Effector CD8-positive, alpha-beta T cell (primary cell): ENCODE results near the gene CELF1.

Experiments
- DNase-seq: peaks from one replicate; lab custom pipeline; 2025; lab: John Stamatoyannopoulos, UW
- total RNA-seq, 4 experiments: gene quantifications; one replicate each; lab custom pipeline; 2026; lab: John Stamatoyannopoulos, UW

Gene CELF1
- total RNA-seq: 170 to 246 (median 227) reads per million in 4 experiments

DNA sequence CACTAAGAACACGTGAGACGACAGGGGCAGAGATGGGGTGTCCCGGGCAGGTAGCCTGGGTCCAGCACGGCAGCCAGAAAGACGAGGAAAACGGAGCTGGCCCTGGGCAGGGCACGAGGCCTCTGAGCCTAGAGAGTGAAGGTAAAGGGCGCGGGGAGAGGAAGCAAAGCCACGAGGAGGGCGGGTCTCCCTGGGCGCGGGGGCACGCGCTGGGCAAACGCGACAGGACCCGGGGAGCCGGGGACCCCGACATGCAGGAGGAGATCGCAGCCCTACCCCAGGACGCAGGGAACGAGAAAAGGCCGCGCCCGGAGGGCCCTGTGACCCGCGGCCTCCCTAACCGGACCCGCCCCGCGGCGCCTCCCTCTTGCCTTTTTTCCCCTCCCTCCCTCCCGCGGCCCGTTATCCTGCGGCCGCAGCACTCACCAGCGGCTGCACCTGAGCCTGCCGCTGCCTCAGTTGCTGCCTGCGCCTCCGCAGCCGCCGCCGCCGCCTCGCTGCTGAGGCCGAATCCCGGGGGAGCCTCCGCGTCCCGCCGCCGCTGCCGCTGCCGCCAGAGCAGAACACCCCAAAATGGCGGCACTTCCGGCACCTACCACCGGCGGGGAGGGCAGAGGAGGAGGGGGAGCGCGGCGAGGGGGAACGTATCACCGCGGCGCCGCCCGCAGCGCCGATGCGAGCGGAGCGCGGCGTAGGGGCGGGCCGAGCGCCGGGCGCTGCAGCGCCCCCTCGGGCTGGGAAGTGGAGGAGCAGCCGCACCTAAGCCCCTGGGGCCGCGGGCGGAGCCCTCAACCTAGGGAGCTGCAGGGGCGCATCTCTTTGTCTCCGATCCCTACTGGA lies at the start of gene CELF1:
CELF1 (minus strand) TSS at position 567 of the 840 bp plus-strand sequence. CDS start 53,609 bp downstream, outside the sequence.
- DNase-seq: peak; percentile 83

DNA sequence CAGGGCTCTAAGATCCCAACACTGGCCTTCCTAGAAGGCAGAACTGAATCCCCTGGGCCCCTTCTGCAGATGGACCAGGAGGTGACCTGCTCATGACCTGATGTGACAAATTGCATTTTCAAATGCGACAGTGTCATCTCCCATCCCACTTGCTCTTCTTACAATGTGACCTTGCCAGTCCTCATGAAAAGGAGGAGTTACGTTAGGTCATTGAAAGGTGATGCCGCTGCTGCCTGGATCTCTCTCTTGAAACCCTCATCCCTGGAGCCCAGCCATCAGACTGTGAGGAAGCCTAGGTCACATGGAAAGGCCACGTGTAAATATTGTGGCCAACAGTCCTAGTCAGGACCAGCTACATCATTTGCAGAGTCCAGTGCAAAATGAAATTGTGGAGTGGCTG lies 47.0 kb upstream of the CELF1 start:
- no peak for DNase-seq

DNA sequence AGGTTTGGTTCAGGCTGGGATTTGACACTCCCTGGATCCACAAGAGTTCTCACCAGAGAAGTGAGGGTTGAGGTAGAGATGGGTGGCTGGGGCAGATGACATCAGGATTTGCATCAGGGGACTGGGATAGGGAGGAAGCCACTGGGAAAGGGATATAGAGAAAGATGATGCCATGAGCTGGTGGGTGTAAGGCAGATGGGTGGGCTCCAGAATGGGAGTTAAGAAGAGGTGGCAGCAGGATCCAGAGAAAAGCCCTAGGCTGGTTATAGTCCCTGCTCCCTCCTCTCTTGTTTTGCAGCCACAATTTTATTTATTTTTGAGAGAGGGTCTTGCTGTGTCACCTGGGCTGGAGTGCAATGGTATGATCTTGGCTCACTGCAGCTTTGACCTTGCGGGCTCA lies 43.0 kb upstream of the CELF1 start:
- DNase-seq: no peak

DNA sequence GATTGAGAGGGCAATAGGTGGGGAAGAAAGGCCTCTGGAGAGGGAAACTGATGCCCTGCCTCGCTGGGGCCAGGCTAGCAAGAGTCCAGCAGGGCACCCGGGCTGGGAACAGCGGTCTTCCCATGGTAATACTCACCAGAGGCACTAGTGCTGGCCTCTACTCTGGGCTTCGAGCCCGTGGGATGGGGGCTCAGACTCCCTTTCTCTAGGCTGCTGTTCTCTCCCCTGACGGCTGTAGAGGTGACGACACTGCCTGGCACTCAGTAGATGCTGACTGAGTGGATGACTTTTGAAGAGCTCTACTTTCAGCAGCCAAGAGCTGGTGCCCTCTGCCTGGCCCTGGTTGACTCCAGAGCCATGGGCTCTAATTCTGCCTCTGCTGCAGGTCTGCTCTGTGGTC lies 42.1 kb upstream of the CELF1 start:
- no peak for DNase-seq

DNA sequence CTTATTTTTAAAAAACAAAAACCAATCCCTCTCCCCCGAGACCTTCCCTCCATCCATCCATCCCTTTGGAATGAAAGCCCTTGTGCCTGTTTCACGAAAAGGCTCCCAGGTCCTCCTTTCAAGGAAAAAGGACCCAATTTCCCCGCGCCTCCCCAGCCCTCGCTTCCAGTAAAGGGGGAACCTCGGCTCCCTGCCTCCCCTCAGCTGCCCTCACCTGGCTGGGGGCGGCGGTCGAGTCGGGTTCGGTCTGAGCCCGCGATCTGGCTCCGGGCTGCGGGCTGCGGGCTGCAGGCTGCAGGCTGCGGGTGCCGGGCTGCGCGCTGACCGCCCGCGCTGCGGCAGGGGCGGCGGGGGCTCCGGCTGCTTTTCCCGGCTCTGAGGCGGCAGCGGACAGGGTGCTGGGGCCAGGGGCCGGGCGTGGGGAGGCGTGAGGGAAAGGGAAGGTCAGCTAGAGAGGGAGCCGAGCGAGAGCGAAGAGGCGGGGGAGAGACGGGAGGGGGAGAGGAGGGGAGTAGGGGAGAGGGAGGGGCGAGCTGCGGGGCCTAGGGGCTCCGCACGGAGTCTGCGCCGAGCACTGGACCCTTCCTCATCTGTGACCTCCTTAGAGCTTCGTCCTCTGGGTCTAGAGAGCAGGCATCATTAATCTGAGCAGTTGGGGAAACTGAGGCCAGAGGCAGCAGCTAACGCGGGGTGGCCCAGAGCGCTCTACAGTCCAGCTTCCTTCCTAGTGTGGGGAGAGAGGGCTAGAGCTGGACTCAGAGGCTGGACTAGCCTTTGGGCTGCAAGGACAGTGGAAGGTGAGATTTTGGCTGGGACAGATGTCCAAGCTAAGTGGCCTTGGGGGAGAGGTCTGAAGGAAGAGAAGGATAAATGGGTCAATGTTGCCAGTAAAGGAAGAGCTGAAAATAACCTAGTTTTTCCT lies 41.3 kb upstream of the CELF1 start, which contains the start of gene C1QTNF4:
C1QTNF4 (minus strand) TSS at position 478 of the 922 bp plus-strand sequence. CDS start 3,601 bp downstream, outside the sequence.
- no peak for DNase-seq

DNA sequence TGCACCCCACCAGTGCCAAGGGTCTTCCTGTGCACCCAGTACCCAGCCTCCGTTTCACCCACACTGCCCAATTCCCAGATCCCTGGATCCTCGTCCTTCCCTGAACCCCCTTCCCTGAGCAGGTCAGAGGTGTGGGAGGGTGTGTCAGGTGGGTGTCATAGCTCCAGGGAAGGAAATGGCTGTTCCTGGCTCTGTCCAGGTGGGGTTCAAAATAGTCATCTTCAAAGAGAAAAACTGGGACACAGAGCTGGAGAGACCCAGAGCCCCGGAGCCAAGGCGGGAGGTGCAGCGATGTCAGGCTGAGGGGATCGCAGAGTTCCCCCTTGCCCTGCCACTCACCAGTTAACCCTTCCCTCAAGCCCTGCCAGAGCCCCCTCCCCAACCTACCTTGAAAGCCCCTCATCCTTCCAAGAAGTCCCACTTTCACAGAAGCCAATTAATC lies 40.6 kb upstream of the CELF1 start:
- no peak for DNase-seq

DNA sequence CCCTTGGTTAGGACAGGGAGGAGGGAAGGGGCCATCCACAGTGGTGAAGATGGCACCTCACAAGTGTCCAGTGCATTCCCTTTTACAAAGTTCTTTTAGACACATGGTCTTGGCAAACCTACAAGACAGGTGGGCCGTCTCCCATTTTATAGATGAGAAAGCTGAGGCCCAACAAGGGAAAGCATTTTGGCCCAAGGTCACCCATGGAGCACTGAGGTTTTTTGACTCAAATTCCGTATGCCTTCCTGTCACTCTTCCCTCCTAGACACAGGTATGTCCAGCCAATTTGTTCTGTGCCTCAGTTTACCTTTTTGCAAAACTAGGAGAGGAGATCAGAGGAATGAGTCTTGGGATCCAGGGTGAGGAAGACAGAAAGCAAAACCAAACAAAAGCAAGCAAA lies 40.0 kb upstream of the CELF1 start:
- no peak for DNase-seq

DNA sequence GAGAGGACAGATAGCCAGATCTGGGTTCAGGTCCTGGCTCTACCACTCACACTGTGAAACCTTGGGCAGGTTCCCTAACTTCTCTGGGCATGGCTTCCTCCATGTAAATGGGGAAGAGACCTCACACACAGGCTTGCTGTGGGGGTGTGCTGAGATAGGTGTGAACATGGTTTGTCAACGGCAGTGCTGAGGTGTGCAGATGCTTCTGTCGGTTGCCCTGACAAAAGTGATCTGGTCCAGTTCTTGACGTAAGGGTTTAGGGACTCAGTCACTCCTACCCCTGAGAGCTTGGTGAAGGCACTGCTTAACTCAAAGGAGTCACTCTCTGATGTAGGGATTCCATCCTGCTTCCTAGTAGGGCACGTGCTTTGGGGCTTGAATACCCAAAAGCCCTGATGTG lies 39.3 kb upstream of the CELF1 start:
- DNase-seq: no peak

DNA sequence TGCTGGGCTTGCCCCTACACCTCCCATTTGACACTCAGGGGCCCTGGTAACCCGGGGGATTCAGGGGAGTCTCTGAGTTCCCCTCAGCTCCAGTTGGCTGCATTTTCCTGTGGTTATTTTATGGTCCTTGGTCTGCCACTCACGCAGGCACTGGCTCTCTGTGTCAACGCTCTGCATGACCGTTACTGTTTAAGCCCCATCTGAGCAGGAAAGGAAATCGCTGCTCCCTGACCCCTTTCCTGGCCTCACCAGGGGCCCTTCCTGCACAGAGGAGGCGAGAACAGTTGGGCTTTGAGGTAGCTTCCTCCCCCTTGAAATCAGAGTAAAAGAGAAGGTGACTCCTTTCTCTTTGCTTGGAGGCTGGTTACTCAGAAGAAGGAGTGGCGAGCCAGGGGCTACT lies 38.8 kb upstream of the CELF1 start:
- no peak for DNase-seq

DNA sequence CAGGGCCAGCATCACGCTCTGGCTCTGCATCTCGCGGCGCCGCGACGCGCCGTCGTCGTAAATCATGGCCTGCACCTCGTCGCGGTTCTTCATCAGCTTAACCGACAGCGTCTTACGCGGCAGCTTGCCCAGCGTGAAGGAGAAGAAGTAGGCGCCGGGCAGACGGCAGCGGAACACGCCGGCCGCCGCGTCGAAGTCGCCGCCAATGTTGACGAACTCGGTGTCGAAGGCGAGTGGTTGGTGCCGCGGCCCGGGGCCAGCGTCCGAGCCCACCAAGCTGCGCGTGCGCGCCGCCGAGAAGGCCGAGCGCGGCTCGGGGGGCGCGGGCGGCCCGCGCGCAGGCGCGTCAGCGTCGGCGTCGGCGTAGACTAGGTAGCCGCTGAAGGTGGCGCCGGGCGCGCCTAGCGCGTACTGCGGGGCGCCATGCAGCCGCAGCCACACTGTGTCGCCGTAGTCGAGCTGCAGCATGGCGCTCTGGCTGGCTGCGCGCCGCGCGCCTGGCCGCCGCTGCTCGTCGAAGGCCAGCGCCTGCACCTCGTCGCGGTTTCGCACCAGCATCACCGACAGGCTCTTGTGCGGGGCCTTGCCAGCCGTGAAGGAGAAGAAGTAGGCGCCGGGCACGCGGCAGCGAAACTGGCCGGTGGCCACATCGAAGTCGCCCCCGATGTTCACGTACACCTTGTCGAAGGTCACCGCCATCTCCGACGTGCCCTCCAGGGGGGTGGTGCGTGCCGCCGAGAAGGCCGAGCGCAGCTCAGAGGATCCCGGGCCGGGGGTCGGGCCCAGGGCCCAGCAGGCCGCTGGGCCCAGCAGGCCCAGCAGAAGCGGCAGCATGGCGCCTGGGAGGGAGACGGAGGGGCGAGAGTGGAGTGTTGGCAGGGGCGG lies 37.3 kb upstream of the CELF1 start:
- no peak for DNase-seq

DNA sequence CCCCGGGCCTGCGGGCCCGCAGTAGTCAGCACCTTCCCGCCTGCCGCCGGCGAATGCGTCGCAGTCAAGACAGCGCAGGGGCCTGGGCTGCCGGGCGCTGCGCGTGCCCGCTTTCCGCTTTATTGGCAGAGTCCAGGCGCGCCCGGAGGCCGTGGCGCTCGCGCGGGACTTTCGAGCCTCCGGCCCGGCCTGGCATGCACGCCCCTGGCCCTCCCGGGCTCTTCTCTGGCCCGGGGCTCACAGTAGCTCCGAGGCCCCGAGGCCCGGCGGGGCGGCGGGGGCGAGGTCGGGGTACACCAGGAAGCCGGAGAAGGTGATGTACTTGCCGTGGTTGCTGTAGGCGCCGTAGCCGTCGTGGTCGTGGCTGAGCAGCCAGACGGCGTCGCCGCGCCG lies 36.6 kb upstream of the CELF1 start:
- no peak for DNase-seq

DNA sequence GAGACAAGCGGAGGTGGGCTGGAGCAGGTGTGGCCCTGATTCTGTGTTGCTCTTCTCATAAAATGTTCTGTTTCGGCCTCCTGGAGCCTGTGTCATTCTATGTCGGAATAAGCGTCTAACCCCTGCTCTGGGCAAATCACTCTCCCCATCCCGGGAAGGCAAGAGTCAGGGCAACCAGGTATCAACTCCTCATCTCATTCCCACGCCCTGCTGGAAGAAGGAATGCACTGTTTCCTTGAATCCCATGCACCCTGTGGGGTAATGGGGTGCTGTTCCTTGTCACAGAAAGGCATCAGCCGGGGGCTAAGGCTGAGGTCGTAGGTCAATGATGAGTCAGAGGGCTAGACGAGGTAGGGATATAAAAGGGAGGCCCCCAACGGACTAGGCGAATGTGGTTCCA lies 36.2 kb upstream of the CELF1 start:
- DNase-seq: no peak

DNA sequence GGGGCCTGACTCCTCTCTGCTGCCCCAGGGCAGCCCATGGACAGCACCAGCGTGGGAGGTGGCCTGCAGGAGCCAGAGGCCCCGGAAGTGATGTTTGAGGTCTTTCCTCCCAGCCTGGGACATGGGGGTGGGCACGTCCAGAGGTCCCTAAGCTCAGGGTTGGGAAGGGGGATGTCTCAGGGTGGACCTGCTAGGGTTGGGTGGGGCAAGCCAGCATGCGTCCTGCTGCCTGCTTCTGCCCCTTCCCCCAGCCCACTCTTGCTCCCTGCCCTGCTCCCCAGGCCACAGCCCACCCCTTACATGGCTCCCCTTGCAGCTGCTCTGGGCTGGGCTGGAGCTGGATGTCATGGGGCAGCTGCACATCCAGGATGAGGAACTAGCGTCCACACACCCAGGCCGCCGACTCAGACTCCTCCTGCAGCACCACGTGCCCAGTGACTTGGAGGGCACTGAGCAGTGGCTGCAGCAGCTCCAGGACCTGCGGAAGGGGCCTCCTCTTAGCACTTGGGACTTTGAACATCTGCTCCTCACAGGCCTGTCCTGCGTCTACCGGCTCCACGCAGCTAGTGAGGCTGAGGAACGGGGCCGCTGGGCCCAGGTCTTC lies 34.9 kb upstream of the CELF1 start:
- DNase-seq: no peak

DNA sequence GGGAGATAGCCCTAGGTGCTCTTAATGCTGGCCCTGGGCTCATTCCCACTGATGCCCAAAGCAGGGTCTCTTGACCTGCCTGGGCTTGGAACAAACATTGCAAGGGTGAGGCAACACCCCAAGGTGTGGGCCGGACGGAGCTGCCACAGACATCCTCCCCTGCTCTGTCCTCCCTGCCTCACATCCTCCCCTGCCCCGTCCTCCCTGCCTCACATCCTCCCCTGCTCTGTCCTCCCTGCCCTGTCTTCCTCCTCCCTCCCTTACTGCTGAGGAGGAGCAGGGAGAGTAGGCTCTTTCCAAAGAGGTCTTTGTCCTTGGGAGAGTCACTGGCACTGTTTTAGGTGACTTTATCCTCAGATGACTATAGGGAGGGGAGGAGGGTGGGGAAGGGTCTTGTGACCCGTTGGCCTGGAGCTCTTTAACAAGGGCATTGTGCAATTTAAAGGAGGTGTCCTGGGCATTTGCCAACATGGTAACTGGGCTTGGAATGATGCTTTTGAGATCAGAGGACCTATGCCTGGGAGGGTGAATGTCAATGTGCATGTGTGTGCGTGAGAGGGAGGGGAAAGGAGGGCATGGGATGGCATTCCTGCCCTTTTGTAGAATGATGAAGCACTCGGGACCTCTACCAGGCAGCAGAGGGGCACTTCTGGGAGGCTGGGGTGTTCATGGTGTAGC lies 34.2 kb upstream of the CELF1 start:
- no peak for DNase-seq

DNA sequence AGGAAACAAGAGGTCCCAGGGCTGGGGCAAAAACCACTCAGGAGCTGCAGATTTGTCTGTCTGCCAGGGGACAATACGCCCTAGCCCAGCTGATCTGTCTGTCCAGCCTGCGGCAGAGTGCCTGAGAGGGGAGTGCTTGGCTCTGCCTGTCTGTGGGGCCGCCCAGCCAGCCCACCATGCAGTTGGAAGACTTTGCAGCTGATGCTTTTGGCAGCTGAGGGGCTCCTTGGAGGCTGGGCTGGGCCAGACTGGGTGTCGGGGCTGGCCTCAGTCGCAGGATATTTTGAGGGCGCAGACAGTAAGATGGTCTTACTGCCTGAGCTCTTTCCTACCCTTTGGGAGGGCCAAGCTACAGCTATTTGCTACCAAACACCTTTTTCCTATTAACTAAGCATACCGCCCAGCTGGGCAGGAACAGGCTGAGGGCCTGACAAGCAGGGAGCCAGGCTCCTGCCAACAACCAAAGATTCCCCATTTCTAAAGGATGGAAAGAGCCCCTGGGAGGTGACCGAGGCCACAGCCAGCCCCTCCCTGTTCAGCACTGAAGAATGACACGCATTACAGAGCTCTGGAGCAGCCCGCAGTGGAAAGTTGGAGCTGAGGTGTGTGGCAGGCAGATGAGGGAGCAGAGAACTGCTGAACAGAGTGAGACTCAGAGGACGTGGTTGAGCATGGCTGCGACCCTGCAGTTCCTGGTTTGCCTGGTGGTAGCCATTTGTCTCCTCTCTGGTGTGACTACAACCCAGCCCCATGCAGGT lies 33.3 kb upstream of the CELF1 start, which contains the start of gene FAM180B:
FAM180B (plus strand) TSS at position 581 of the 758 bp plus-strand sequence; CDS start at position 672, 91 bp downstream.
- no peak for DNase-seq

DNA sequence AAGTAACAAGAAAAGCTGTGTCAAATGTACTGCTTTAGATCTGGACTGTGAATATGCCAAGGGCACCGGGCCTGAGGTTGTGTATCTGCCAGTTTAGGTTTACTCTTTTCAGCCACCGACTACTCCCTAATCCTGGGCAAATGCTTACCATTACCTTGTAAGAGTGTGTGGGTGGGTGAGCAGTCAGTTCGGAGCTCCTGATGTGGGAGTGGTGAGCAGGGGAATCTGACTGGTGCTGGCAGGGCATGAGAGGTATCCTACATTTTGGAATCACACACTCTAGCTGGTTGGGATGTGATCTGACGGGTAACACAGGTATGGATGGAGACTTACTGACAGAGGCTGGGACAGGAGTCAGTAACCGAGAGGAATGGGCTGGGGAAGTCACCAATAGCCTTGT lies 30.9 kb upstream of the CELF1 start:
- DNase-seq: no peak

DNA sequence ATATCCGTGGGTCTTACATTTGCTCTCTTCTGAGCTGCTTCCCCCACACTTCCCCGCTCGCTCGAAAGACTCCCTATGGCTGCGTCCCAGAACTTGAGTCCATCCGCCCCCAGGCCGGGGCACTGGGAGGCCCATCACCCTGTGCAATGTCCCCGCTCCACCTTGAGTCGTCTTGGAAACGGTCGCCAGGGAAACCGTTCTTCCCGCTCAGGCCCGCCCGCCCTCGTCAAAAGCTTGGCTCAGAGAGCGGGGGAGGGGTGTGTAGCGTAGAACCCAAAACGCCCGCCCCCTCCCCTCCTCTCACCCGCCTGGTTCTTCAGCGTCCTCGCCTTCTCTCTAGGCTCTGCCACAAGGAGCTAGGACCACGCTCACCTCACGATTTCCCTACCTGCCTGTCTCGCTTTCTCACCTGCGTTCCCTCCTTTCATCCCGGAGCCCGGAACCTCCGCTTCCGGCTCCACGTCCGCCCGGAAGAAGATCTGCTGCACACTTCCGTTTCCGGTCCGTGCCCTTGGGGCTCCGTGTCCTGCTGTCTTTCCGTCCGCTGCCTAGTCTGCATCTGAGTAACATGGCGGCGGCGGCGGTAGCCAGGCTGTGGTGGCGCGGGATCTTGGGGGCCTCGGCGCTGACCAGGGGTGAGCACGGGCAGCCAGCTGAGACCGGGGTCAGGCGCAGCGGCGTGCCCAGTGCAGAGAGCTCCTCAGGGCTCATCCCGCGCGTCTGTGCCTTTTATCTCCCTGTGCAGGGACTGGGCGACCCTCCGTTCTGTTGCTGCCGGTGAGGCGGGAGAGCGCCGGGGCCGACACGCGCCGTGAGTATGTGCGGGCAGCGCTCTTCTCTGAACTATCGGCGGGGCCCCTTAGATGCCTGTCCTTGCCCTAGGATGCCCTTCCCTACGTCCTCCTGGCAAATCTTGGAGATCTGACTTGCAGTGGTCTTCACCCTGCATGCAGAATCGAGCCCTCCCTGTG lies 25.9 kb upstream of the CELF1 start, which contains the start of the genes KBTBD4 and NDUFS3:
KBTBD4 (minus strand) TSS at position 447 of the 971 bp plus-strand sequence; CDS start at position 428, 19 bp downstream.
NDUFS3 (plus strand) TSS at position 551 of the 971 bp plus-strand sequence; CDS start at position 569, 18 bp downstream.
- peak; percentile 84 for DNase-seq

DNA sequence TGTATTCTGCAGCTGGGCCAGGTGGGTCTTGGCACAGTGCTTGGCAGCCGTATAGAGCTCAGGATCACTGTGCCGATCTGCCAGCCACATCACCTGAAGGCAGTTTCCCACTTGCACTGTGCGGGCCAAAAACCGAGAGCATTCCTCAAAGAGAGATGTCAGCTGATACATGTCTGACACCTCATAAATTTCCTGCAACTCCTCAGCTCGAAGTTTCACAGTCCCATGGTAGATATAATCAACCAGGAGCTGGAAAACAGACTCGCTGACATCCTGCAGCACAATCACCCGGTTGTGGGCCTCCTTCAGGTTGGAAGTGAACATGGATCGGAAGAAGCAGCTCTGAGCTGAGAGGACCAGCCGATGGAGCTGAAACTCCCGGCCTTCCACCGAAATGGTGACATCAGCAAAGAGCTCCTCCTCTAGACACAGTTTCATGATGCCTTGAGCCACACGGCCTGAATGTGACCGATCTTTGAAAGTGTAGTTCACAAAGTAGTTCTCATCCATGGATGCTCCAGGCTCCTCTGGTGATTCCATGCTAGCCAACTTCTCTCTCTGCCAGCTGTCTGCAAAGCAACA lies 24.6 kb upstream of the CELF1 start:
- DNase-seq: no peak
